Activated effector memory CD4-positive, alpha-beta T cell treated with anti-CD3 and anti-CD28 coated beads, Interleukin-2, amount 50 U/mL, for 16 hours (primary cell): ENCODE results near the gene UNC5C.

Experiments used
- DNase-seq: peaks from one replicate; pipeline ENCODE4 v3.0.0-alpha.2; 2020

The UNC5C gene

GRCh38 chr4:95548738-95549245, at the start of gene UNC5C:
Gene UNC5C (minus strand): TSS chr4:95548973.
- DNase-seq = no peak

GRCh38 chr4:95596676-95597075, 47.9 kb upstream of the UNC5C start:
- no peak for DNase-seq

GRCh38 chr4:95594629-95595028, 45.9 kb upstream of the UNC5C start:
- no peak for DNase-seq

GRCh38 chr4:95594013-95594412, 45.2 kb upstream of the UNC5C start:
- DNase-seq = no peak

GRCh38 chr4:95591278-95591677, 42.5 kb upstream of the UNC5C start:
- DNase-seq = no peak

- no peak for DNase-seq
These were observed 41.8 kb upstream of the UNC5C start for GRCh38 chr4:95590615-95591014.

- no peak for DNase-seq
These were observed 36.4 kb upstream of the UNC5C start for GRCh38 chr4:95585016-95585695.

- no peak for DNase-seq
These were observed 31.5 kb upstream of the UNC5C start for GRCh38 chr4:95580226-95580625.

- DNase-seq = no peak
These were observed 23.7 kb upstream of the UNC5C start for GRCh38 chr4:95572304-95572991.

GRCh38 chr4:95571577-95571976, 22.8 kb upstream of the UNC5C start:
- DNase-seq = no peak

- no peak for DNase-seq
These were observed 15.0 kb upstream of the UNC5C start for GRCh38 chr4:95563638-95564337.

- no peak for DNase-seq
These were observed 12.0 kb upstream of the UNC5C start for GRCh38 chr4:95560774-95561173.

- DNase-seq = no peak
These were observed 7.6 kb upstream of the UNC5C start for GRCh38 chr4:95556207-95556859.

- no peak for DNase-seq
These were observed 4.3 kb upstream of the UNC5C start for GRCh38 chr4:95552942-95553550.

- DNase-seq = no peak
These were observed 2.9 kb upstream of the UNC5C start for GRCh38 chr4:95551653-95552052.

- no peak for DNase-seq
These were observed 1.6 kb upstream of the UNC5C start for GRCh38 chr4:95550115-95550987.

- DNase-seq = no peak
These were observed 707 bp upstream of the UNC5C start for GRCh38 chr4:95549246-95550114.

- DNase-seq = no peak
These were observed 880 bp downstream of the UNC5C start for GRCh38 chr4:95547715-95548471.

GRCh38 chr4:95546866-95547714, 1.7 kb downstream of the UNC5C start:
- no peak for DNase-seq
